Body of pancreas (tissue), 4 donors: ENCODE results near the gene SLC11A2. TPM values are rescaled to one million over a fixed set of nuclear protein-coding genes. Genes with fewer than 3 reads are reported as not detected.

Experiments used
- ATAC-seq: fragments of 150-250 bp; one replicate; pipeline ENCODE4 v1.9.1; 2016
- DNase-seq, 4 donors: peaks; one replicate each; pipeline ENCODE4 v3.0.0-alpha.2; 2019
- H3K27ac ChIP-seq, 4 donors: fragments of 200-600 bp; sonication (generic); 1 replicate in 3 of 4; 2 replicates in 1 of 4; pipeline versions ENCODE4 v1.5.1 to v1.6.1; 2016 to 2019; ENCODE audit warnings: mild to moderate bottlenecking in 1 of 4, mixed read lengths in 1 of 4, moderate library complexity in 1 of 4
- H3K27me3 ChIP-seq, 2 donors: fragments of 200-600 bp; sonication (generic); one replicate each; pipeline ENCODE4 v1.6.0; 2016; ENCODE audit warnings: mild to moderate bottlenecking in 1 of 2
- H3K36me3 ChIP-seq, 2 donors: fragments of 200-600 bp; sonication (generic); replicated peaks in 1 of 2; 2 replicates each; pipeline ENCODE4 v1.5.1; 2016; ENCODE audit warnings: low read depth in 2 of 2; ENCODE audit not compliant: insufficient read depth in 1 of 2
- H3K4me1 ChIP-seq: fragments of 200-600 bp; sonication (generic); one replicate; pipeline ENCODE4 v1.6.0; 2016
- H3K4me3 ChIP-seq, 2 donors: fragments of 200-600 bp; sonication (generic); 1 replicate in 1 of 2; 2 replicates in 1 of 2; pipeline ENCODE4 v1.5.1; 2016 to 2019
- H3K9me3 ChIP-seq, 3 donors: fragments of 200-600 bp; sonication (generic); 1 replicate in 2 of 3; 2 replicates in 1 of 3; pipeline ENCODE4 v1.5.1; 2016
- CTCF ChIP-seq, 7 experiments: fragments of 450-650 bp in 4 of 7; fragments of 200-600 bp in 3 of 7; sonication (generic) in 3 of 7; IDR thresholded peaks; one replicate each; pipeline ENCODE4 v1.5.1; 2016 to 2019; ENCODE audit warnings: antibody characterized with exemption in 7 of 7
- POLR2A ChIP-seq, 3 donors: fragments of 450-650 bp; IDR thresholded peaks; one replicate each; pipeline ENCODE4 v1.6.1; 2016; ENCODE audit warnings: antibody characterized with exemption in 3 of 3, mild to moderate bottlenecking in 2 of 3
- WGBS, 2 donors: methylation state at CpG; one replicate each; pipeline ENCODE4 v1.1.5; 2017; 5-methylcytosine and 5-hydroxymethylcytosine counted together
- intact Hi-C: fragments of 100-400 bp; cut with DNase I; formaldehyde crosslinking; loops from one replicate; pipeline ENCODE4 v1.15.1; 2023
- total RNA-seq, 2 donors: library from RNA; depleted of rRNA; stranded (reverse); fragments of >200 nt; gene quantifications; one replicate each; pipeline ENCODE4 v1.1.0, GENCODE V29; 2016

The SLC11A2 gene
- 10 to 100 TPM; 53.2 to 55.0 TPM for total RNA-seq

GRCh38 chr12:51025836-51026638, at the start of gene SLC11A2:
Gene SLC11A2 (minus strand): TSS chr12:51026384. CDS start chr12:51010728, 15,656 bp downstream.
- TF ChIP-seq CTCF (IDR thresholded peaks at IDR 0.05), result peak in 1 of 7 experiments; percentile 37
- TF ChIP-seq POLR2A (IDR thresholded peaks at IDR 0.05), result peak; percentile 79 to 90 (median 87)
- Histone ChIP-seq H3K36me3 (no peaks in the 10 kb centered on the region), H3K4me3 (peak within 1 kb of the TSS; percentile 30 to 37), H3K27ac (peak within 1 kb of the TSS; percentile 96 to 99 (median 96)), H3K4me1 (peaks cover 54% of the 10 kb centered on the region), H3K27me3 (no peaks in the 10 kb centered on the region), H3K9me3 (no peaks in the 10 kb centered on the region)
- intact Hi-C loops, result no loop called here
- 0% methylated on average over 61 of the region's 74 CpGs; no CpG with 5 or more reads in 1 of the 2 donors for WGBS, 2 donors
- ATAC-seq (peak; percentile 91), DNase-seq (peak; percentile 95 to 98 (median 98))

GRCh38 chr12:51075390-51075789, 49.2 kb upstream of the SLC11A2 start:
- H3K27me3 ChIP-seq, result no peaks in the 10 kb centered on the region
- H3K27ac ChIP-seq, result no peak overlapping the region
- H3K4me3 ChIP-seq, result no peak overlapping the region
- ATAC-seq (no peak), DNase-seq (no peak)
- no peaks in the 10 kb centered on the region for H3K9me3 ChIP-seq
- intact Hi-C loops, result no loop called here
- WGBS, 2 donors, result 86 to 98% methylated on average over 5 of the region's 5 CpGs
- TF ChIP-seq POLR2A (IDR thresholded peaks at IDR 0.05), result no peak
- no peak for TF ChIP-seq CTCF (IDR thresholded peaks at IDR 0.05)
- H3K4me1 ChIP-seq, result peaks cover 11% of the 10 kb centered on the region
- peaks cover 0 to 1% of the 10 kb centered on the region in 2 donors for H3K36me3 ChIP-seq

DNA sequence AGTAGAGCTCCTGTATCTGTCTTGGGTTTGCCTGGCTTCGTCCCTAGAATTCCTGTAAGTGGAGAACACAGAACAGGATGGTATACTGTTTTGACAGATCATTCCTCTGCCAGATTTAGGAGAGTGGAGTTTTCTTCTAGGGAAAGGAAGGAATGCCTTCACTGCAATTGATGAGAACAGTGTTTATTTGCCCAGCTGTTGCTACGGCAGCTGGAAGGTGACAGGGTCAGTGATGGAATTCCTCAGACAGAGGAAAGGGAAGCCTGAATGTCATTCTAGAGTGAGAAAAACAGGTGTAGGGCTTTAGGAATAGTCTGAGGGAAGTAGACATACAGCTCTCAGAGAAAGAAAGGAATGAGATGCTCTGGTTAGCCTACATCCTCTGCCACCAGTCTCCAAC, 45.5 kb upstream of the SLC11A2 start:
- ATAC-seq (peak; percentile 68), DNase-seq (peak; percentile 48 to 72 (median 62))
- WGBS, 2 donors, result 24 to 47% methylated on average over 2 of the region's 2 CpGs
- Histone ChIP-seq H3K27me3 (no peaks in the 10 kb centered on the region), H3K27ac (no peak overlapping the region), H3K9me3 (no peaks in the 10 kb centered on the region), H3K36me3 (peaks cover 6 to 7% of the 10 kb centered on the region in 2 donors), H3K4me3 (no peak overlapping the region), H3K4me1 (peaks cover 11% of the 10 kb centered on the region)
- TF ChIP-seq POLR2A (IDR thresholded peaks at IDR 0.05) (no peak), CTCF (IDR thresholded peaks at IDR 0.05) (no peak)
- intact Hi-C loops, result no loop called here

- TF ChIP-seq POLR2A (IDR thresholded peaks at IDR 0.05) (no peak), CTCF (IDR thresholded peaks at IDR 0.05) (no peak)
- Histone ChIP-seq H3K27me3 (no peaks in the 10 kb centered on the region), H3K36me3 (peaks cover 6 to 7% of the 10 kb centered on the region in 2 donors), H3K4me3 (no peak overlapping the region), H3K9me3 (no peaks in the 10 kb centered on the region), H3K4me1 (peaks cover 19% of the 10 kb centered on the region), H3K27ac (peak overlapping the region in 1 of 4 donors; percentile 35)
- WGBS, 2 donors, result 79 to 87% methylated on average over 3 of the region's 3 CpGs
- no peak for ATAC-seq
- peak in 2 of 4 donors; percentile 32 to 69 for DNase-seq
- intact Hi-C loops, result no loop called here
Measured at GRCh38 chr12:51070004-51070403, 43.8 kb upstream of the SLC11A2 start.
